GM21526 (cell line): ENCODE results near the gene SPTB.

Source experiments
- ATAC-seq: cut with Tn5 transposase; IDR thresholded peaks from one replicate; pipeline ENCODE4 v1.9.1; 2021; ENCODE audit warnings: moderate library complexity; ENCODE audit not compliant: unreplicated experiment, low FRiP score

The SPTB gene

DNA sequence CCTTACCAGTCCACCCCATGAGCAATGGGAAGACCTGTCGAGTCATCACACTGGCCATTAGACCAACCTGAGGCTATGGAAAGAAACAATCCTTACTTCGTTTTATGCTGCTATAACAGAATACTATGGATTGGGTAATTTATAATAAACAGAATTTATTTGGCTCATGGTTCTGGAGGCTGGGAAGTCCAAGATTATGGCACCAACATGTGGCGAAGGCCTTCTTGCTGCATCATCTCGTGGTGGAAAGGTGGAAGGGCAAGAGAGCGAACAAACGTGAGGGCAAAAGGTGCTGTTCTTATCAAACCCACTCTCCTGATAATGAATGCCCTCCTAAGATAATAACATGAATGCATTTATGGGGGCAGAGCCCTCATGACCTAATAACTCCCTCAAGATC, 9.6 kb upstream of the SPTB start:
- no peak for ATAC-seq

DNA sequence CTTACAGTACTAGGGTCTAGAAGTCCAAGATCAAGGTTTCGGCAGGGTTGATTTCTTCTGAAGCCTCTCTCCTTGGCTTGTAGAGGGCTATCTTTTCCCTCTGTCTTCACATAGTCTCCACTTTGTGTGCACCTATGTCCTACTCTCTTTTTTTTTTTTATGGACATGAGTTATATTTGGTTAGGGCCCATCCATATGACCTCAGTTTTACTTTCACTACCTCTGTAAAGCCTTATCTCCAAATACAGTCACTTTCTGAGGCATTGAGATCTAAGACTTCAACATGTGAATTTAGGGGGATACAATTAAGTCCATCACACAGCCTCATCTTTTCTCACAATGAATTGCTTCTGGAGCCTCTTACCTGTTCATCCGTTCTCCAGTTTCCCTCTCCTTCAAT, 5.9 kb upstream of the SPTB start:
- ATAC-seq = no peak

- ATAC-seq = no peak
Measured at GRCh38 chr14:64880221-64881121, 764 bp upstream of the SPTB start.

- no peak for ATAC-seq
Measured at GRCh38 chr14:64878837-64879634, 671 bp downstream of the SPTB start.

DNA sequence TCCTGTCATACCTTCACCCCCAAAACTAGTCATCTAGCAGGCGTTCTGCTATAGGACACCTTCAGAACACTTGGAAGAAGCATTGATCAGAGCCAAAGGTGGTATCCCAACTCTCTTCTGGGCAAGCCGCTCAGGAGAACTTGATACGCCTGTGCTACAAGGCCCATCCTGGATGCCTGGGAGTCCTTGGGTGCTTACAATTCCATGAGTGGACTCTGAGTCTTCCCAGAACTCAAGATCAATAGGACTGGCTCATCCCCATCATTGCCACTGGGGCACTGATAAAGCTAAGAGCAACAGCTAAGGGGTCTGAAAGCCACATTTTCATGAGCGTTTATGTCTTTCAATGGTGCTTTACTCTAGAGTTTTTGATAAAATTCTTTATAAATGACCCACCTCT, 1.9 kb downstream of the SPTB start:
- no peak for ATAC-seq

- no peak for ATAC-seq
Measured at GRCh38 chr14:64875350-64875749, 4.4 kb downstream of the SPTB start.

GRCh38 chr14:64873506-64874219, 6.0 kb downstream of the SPTB start:
- no peak for ATAC-seq

DNA sequence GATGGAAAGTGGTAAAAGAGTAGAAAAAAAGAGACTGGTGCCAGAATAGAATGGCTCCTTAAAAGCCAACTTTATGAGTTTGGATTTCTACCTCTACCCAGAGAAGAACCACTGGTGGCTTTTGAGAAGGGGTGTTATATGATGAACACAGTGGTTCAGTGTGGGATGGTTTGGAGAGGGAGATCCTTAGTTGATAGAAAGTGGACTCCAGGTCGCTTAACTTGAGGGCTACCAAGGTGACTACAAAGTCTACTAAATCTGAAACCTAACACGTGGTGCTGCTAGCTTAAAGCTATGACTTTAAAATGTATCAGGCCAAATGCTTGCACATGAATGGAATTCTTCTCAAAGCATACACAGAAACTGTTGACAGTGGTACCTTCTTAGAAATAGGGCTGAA, 8.4 kb downstream of the SPTB start:
- no peak for ATAC-seq

DNA sequence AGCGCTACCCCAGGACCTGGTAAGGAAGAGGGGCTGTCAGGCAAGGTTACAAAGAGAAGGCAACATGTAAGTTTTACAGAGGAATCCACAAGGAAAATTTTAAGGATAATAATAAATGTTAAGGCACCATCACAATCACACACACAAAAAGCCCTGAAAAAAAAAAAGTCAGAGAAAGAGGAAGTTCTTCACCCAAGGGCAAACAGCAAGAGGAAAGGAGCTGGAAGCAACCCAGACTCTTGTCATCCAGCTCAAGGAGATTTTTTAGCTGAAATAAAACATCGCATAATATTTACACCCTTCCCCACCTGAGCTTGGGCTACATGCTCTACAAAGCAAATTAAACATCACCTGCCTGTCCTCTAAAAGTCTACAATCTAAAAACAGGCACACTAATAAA, 9.5 kb downstream of the SPTB start:
- ATAC-seq = no peak

DNA sequence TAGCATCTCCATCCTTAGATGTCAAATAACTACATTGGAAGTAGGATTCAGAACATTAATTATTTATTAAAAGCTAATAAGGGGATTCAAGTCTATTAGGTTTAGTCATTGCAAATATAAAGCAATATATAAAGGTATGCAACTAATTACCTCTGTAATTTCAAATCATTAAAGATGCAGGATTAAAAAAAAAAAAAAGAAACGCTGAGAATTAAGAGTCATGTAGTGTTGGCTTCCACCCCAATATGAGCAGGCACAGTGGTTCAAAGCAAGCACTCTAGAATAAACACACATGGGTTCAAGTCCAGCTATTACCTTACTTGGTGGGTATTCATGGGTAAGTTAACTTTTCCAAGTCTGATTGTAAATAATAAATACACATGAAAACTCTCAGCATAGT, 10.9 kb downstream of the SPTB start:
- no peak for ATAC-seq

DNA sequence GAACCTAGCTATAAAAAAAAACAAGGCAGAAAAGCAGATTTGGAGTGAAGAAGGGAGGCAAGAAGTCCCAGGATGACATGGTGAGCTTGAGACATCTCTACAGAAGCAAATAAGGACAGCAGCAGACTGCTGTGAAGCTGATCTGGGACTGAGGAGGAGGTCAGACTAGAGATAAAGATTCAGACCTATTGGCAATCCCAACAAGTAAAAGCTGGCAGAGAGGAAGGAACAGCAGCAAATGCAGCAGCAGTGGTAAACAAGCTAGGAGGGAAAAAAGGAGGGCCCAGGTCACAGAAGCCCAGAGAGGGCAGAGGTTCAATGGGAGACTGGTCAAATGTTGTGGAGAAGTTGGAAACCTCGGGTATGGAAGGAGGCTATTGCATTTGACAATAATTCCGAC, 11.3 kb downstream of the SPTB start:
- no peak for ATAC-seq

- no peak for ATAC-seq
Measured at GRCh38 chr14:64867182-64867581, 12.5 kb downstream of the SPTB start.

- no peak for ATAC-seq
Measured at GRCh38 chr14:64865992-64866391, 13.7 kb downstream of the SPTB start.

GRCh38 chr14:64865109-64865508, 14.6 kb downstream of the SPTB start:
- no peak for ATAC-seq

DNA sequence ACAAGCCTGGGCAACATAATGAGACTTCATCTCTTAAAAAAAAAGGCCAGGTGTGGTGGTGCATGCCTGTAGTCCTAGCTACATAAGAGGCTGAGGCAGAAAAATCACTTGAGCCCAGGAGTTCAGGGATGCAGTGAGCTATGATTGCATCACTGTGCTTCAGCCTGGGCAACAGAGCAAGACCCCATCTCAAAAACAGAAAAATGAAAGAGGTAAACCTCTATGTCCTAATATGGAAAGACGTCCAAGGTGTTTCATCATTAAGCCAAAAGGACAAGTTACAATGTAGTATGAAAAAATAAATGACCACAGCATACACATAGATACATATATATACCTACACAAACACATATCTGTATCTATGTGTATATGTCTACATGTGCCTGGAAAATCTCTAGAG, 15.4 kb downstream of the SPTB start:
- ATAC-seq = no peak

- ATAC-seq = no peak
Measured at GRCh38 chr14:64861916-64862315, 17.8 kb downstream of the SPTB start.

- no peak for ATAC-seq
Measured at GRCh38 chr14:64860039-64860438, 19.7 kb downstream of the SPTB start.

DNA sequence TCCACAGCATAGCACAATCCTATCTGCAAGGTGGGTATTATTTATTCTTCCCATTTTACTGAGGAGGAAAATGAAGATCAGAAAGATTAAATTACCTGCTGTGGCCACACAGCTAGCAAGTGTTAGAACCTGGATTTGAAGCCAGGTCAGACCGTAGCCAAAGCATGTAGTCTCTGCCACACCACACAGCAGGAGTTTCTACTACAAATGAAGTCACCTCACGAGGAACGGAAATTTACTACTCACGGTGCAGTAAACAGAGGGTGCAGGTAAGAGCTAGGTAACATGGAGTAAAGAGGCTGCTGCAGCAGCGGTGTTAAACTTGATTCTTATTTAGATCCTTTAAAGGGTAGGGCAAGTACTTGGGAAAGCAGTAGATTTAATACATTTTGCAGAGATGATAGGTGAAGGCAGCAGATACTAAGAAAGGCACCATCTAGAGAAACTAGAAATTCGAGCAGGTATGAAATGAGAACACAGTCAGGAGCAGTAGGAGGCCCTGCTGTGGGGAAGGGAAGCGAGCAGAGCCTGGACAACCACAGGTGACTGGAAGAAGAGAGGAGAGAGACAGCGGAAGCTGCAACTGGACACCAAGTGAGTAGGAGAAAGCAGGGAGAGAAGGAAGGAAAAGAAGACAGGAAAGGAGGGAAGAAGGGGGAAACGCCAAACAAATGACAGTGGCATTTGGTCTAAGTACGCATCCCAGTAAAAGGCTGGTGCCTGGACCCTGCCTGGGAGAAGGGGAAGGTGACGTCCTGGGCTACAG, 21.5 kb downstream of the SPTB start:
- no peak for ATAC-seq

DNA sequence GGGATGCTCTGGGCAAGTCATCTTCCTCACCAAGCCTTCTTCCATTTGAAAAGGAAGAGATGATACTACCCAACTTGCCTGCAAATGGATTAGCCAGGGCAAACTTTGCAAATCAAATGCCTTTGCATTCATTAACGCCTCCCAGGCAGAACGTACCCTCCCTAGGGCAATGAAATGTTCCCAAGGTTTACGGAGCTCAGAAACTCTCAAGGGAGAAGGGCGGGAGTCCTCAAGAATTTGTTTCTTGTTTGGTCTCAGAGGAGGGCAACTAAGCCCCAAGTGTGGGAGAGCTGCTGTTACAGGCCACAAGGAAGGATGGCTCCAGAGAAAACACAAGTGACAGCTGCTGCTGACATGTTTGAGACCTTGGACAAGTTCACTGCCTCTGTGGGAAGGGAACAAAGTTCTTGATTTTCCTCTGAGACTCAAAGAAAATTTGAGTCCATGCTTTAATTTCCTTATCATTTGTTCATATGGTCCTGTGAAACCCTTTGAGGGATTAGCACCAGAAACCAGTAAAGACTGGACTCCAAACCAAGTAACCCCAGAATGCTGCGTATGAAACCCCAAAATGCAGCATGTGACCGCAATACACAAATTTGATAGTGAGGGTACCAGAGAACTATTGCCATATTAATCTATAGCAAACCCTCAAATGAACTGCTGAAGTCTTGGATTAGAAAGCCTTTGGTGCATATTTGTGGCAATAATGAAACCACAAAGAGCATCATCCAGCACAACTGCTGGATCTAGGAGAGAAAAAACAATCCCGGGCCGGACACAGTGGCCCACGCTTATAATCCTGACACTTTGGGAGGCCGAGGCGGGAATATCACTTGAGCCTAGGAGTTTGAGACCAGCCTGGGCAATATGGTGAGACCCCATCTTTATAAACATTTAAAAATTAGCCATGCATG, 22.9 kb downstream of the SPTB start:
- no peak for ATAC-seq
